Measurements from ENCODE around the gene CABLES2.

Gene CABLES2

DNA sequence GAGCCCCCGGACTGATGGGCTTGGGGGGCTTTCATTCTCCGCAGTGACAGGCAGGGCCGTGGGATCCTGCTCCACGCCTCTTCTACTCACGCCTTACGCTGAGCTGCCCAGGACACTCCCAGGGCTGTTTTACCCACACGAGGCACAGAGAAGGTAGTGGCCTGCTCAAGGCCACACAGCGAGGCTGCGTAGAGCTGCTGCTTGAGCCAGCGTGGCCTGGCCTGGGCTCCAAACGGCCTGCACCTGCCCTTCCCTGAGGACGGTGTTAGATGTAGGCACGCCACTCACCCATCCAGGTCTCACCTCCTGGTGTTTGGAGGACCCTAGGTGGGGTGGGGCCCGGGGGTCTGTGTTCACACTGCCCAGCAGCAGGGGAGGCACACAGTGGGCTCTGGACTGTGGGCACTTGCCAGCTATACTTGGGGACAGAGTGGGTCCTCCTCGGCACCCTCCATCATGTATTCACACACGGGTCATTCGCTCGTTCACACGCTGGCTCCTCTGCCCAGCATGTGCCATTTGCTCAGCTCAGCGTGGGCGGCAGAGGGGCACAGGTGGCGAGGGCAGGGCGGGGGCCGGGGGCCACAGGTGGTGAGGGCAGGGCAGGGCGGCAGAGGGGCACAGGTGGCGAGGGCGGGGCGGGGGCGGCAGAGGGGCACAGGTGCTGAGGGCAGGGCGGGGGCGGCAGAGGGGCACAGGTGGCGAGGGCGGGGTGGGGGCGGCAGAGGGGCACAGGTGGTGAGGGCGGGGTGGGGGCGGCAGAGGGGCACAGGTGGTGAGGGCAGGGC is 38.7 kb upstream of the CABLES2 start:
- Histone ChIP-seq H3K9me3 (ENCODE audit: low read length) (no peaks in the 10 kb centered on the region), H3K36me3 (ENCODE audit: insufficient read depth, low read length) (no peaks in the 10 kb centered on the region), H3K27me3 (ENCODE audit: insufficient read depth, low read length) (no peaks in the 10 kb centered on the region; the same call in 1 of the 2 replicates), H3K4me3 (ENCODE audit: low read depth, low read length, poor library complexity, severe bottlenecking) (no peak overlapping the region), H3K27ac (ENCODE audit: low read depth, low read length, poor library complexity, severe bottlenecking) (no peak overlapping the region), H4K20me1 (ENCODE audit: insufficient read depth, low read length) (no peaks in the 10 kb centered on the region), H3K9me2 (ENCODE audit: low read depth, low read length) (no peaks in the 10 kb centered on the region), H3K9ac (ENCODE audit: low read length) (no peak overlapping the region), H3F3A (ENCODE audit: insufficient read depth, low read length) (no peaks in the 10 kb centered on the region), H2AFZ (ENCODE audit: low read length) (no peak overlapping the region), H3K79me2 (ENCODE audit: insufficient read depth, low read length) (no peaks in the 10 kb centered on the region), H3K4me2 (ENCODE audit: low read length) (no peak overlapping the region), H3K4me1 (ENCODE audit: insufficient read depth, low read length, severe bottlenecking) (no peaks in the 10 kb centered on the region)
- TF ChIP-seq, protein P1, sequence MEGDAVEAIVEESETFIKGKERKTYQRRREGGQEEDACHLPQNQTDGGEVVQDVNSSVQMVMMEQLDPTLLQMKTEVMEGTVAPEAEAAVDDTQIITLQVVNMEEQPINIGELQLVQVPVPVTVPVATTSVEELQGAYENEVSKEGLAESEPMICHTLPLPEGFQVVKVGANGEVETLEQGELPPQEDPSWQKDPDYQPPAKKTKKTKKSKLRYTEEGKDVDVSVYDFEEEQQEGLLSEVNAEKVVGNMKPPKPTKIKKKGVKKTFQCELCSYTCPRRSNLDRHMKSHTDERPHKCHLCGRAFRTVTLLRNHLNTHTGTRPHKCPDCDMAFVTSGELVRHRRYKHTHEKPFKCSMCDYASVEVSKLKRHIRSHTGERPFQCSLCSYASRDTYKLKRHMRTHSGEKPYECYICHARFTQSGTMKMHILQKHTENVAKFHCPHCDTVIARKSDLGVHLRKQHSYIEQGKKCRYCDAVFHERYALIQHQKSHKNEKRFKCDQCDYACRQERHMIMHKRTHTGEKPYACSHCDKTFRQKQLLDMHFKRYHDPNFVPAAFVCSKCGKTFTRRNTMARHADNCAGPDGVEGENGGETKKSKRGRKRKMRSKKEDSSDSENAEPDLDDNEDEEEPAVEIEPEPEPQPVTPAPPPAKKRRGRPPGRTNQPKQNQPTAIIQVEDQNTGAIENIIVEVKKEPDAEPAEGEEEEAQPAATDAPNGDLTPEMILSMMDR (IDR thresholded peaks at IDR 0.05; ENCODE audit: low read length): no peak
- no peak for TF ChIP-seq EZH2 (IDR thresholded peaks at IDR 0.05; ENCODE audit: borderline replicate concordance, low read length)

DNA sequence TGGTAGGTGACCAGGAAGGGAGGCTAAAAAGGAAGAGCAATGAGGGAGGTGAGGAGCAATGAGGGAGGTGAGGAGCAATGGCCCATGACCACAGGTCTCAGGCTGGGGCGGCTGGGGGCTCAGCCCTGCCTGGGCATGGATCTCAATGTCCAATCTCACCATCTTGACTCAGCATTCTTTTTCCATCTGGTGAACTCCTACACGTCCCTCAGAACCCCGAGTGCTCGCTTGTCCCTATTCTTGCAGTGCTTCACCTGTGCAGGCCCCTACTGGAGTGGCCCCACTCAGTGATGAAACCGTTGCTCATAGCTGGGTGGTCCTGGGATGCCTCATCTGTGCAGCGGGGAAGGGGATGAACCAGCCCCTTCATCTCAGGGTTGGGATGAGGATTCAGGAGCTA is 37.2 kb upstream of the CABLES2 start:
- no peaks in the 10 kb centered on the region for H3K9me2 ChIP-seq (ENCODE audit: low read depth, low read length)
- H3K27me3 ChIP-seq (ENCODE audit: insufficient read depth, low read length): peaks cover 6% of the 10 kb centered on the region; the same call in 1 of the 2 replicates
- H3K79me2 ChIP-seq (ENCODE audit: insufficient read depth, low read length): no peaks in the 10 kb centered on the region
- no peaks in the 10 kb centered on the region for H4K20me1 ChIP-seq (ENCODE audit: insufficient read depth, low read length)
- no peak overlapping the region for H3K4me2 ChIP-seq (ENCODE audit: low read length)
- TF ChIP-seq EZH2 (IDR thresholded peaks at IDR 0.05; ENCODE audit: borderline replicate concordance, low read length): no peak
- TF ChIP-seq, protein P1 (IDR thresholded peaks at IDR 0.05; ENCODE audit: low read length): no peak
- H3K4me3 ChIP-seq (ENCODE audit: low read depth, low read length, poor library complexity, severe bottlenecking): no peak overlapping the region
- no peaks in the 10 kb centered on the region for H3K36me3 ChIP-seq (ENCODE audit: insufficient read depth, low read length)
- no peak overlapping the region for H3K27ac ChIP-seq (ENCODE audit: low read depth, low read length, poor library complexity, severe bottlenecking)
- no peaks in the 10 kb centered on the region for H3F3A ChIP-seq (ENCODE audit: insufficient read depth, low read length)
- H3K9me3 ChIP-seq (ENCODE audit: low read length): no peaks in the 10 kb centered on the region
- H2AFZ ChIP-seq (ENCODE audit: low read length): no peak overlapping the region
- H3K4me1 ChIP-seq (ENCODE audit: insufficient read depth, low read length, severe bottlenecking): no peaks in the 10 kb centered on the region
- H3K9ac ChIP-seq (ENCODE audit: low read length): no peak overlapping the region

DNA sequence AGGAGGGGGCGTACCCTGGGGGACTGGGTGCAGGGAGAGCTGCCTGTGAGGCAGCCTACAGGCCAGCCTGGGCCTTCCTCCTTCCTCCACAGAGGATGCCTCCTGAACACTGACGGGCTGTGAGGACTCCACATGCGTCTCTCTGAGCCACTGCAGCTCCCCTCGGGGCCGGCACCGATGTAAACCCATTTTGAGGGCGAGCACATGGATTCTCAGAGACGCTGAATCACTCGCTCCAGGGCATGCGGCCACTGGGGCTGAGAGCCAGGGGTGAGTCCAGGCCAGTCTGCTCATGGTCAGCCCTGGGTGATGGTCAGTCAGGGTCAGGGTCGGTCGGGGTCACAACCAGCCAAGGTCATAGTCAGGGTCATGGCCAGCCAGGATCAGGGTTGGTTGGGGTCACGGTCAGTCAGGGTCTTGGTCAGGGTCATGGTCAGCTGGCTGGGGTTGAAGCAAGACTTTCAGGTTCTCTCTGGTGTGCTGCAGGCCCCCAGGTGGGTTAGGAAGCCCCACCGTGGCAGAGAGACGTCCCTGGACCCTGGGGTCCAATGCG is 35.0 kb upstream of the CABLES2 start:
- Histone ChIP-seq H3K4me2 (ENCODE audit: low read length) (no peak overlapping the region), H3K9ac (ENCODE audit: low read length) (no peak overlapping the region), H3K4me1 (ENCODE audit: insufficient read depth, low read length, severe bottlenecking) (no peaks in the 10 kb centered on the region), H3K9me2 (ENCODE audit: low read depth, low read length) (no peaks in the 10 kb centered on the region), H3K4me3 (ENCODE audit: low read depth, low read length, poor library complexity, severe bottlenecking) (no peak overlapping the region), H3K27ac (ENCODE audit: low read depth, low read length, poor library complexity, severe bottlenecking) (no peak overlapping the region), H3K27me3 (ENCODE audit: insufficient read depth, low read length) (peaks cover 6% of the 10 kb centered on the region; the same call in 1 of the 2 replicates), H3K9me3 (ENCODE audit: low read length) (no peaks in the 10 kb centered on the region), H2AFZ (ENCODE audit: low read length) (no peak overlapping the region), H3F3A (ENCODE audit: insufficient read depth, low read length) (no peaks in the 10 kb centered on the region), H3K36me3 (ENCODE audit: insufficient read depth, low read length) (no peaks in the 10 kb centered on the region), H4K20me1 (ENCODE audit: insufficient read depth, low read length) (no peaks in the 10 kb centered on the region), H3K79me2 (ENCODE audit: insufficient read depth, low read length) (no peaks in the 10 kb centered on the region)
- TF ChIP-seq, protein P1 (IDR thresholded peaks at IDR 0.05; ENCODE audit: low read length): no peak
- TF ChIP-seq EZH2 (IDR thresholded peaks at IDR 0.05; ENCODE audit: borderline replicate concordance, low read length): no peak

Data from OCI-LY1 (cell line).